ENCODE measurements around the gene EVC.
"Not testable (repeated sequence)": the region's sequence is repeated elsewhere in the genome, so short reads cannot be mapped to it uniquely, and the experiment has no call there.

Gene EVC

GRCh38 chr4:5824227-5824626, 113.2 kb downstream of the EVC start:
- Histone ChIP-seq H3K27ac (no peak overlapping the region), H3K9ac (ENCODE audit: insufficient read length) (no peak overlapping the region), H3K36me3 (ENCODE audit: insufficient read depth, low read length) (no peaks in the 10 kb centered on the region), H3K9me3 (ENCODE audit: low read depth, low read length) (no peaks in the 10 kb centered on the region), H3K4me3 (no peak overlapping the region)
- DNase-seq (ENCODE audit: low read depth, low spot score): no peak
- no peak for TF ChIP-seq POLR2AphosphoS5 (IDR thresholded peaks at IDR 0.05; ENCODE audit: borderline replicate concordance, low read depth, low read length)
- TF ChIP-seq EZH2 (IDR thresholded peaks at IDR 0.05): no peak
- TF ChIP-seq FOXP2 (optimal IDR thresholded peaks at IDR 0.05; ENCODE audit: control extremely low read depth, extremely low read length, insufficient read depth): no peak

DNA sequence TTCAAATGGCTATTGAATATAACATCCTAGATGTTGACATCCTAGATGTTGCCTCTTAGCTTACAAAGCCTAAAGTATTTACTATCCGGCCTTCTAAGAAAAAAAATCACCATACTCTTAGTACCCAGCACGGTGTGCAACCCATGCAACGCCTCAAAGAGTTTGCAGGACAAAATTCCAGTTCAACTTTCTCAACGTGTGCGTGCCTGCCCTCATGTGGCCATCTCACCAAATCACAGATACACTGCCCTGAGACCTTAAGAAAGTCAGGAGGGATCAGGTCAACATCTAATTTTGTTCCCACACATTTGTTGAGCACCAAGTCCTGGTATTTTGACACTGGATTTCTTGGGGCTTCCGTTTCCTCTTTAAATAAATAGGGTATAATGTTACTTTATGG, 113.6 kb downstream of the EVC start:
- no peaks in the 10 kb centered on the region for H3K36me3 ChIP-seq (ENCODE audit: insufficient read depth, low read length)
- DNase-seq (ENCODE audit: low read depth, low spot score): no peak
- H3K4me3 ChIP-seq: no peak overlapping the region
- H3K9me3 ChIP-seq (ENCODE audit: low read depth, low read length): no peaks in the 10 kb centered on the region
- H3K9ac ChIP-seq (ENCODE audit: insufficient read length): no peak overlapping the region
- H3K27ac ChIP-seq: no peak overlapping the region
- TF ChIP-seq FOXP2 (optimal IDR thresholded peaks at IDR 0.05; ENCODE audit: control extremely low read depth, extremely low read length, insufficient read depth) (no peak), POLR2AphosphoS5 (IDR thresholded peaks at IDR 0.05; ENCODE audit: borderline replicate concordance, low read depth, low read length) (no peak)

DNA sequence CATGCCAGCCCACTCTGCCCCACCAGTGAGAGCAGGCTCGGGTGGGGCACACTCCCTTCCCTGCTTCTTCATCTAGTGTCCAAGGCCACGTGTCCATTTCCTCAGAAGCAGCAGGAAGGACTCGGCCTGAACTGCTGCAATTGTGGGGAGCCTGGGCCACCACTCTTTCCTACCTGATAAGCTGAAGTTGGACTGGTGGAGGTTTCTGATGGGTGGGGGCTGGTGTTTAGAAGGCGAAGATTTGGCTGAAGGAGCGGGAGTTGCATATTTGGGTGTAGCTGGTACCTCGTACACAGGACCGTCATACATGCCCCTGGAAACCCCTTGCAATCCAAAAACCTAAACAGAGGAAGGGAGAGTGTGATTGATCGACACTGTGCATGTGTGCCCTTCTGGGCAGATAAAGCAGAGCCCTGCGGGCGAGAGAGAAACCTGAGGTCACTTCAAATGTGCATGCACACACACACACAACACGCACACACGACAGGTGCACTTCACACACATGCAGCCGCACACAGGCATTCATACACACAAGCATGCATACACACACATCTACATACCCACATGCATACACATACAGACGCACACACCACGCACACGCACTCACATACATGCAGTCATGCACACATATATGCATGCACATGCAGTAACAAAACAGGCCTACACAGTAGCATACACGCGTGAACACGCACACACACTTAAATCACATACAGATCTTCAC, 114.5 kb downstream of the EVC start:
- no peak for TF ChIP-seq EZH2 (IDR thresholded peaks at IDR 0.05)
- TF ChIP-seq FOXP2 (optimal IDR thresholded peaks at IDR 0.05; ENCODE audit: control extremely low read depth, extremely low read length, insufficient read depth): no peak
- TF ChIP-seq POLR2AphosphoS5 (IDR thresholded peaks at IDR 0.05; ENCODE audit: borderline replicate concordance, low read depth, low read length): no peak
- Histone ChIP-seq H3K4me3 (no peak overlapping the region), H3K27ac (no peak overlapping the region), H3K9me3 (ENCODE audit: low read depth, low read length) (no peaks in the 10 kb centered on the region), H3K36me3 (ENCODE audit: insufficient read depth, low read length) (no peaks in the 10 kb centered on the region), H3K9ac (ENCODE audit: insufficient read length) (no peak overlapping the region)
- DNase-seq (ENCODE audit: low read depth, low spot score): no peak

DNA sequence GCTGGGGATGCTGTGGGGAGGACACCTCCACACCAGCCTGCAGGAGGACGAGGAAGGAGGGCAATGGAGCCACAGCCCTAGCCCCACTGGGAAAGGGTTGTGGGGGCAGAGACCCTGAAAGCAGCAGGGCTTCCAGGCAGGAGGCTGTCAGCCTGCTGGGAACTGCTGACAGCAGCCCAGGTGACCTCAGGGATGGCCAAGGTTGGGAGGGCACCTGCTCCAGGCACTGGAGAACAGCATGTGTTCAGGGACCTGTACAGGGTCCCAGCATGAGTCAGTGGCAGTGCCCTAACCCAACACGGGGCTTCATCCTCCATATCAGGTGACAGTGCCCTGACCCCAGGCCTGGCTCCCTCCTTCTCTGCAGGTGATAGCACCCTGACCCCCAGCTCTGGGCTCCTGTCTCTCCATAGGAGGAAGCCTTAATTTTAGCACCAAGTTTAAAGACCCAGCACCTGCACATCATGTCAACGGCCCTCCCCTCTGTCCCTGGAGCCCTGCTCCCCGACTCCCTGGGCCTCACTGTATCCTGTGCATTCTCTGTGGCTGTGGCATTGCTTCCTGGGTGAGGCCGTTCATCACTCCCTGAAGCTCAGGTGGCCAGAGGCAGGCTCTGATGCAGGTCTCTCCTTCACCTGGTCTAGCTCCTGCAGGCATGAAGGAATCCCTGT, 115.6 kb downstream of the EVC start:
- Histone ChIP-seq H3K4me3 (no peak overlapping the region), H3K36me3 (ENCODE audit: insufficient read depth, low read length) (no peaks in the 10 kb centered on the region), H3K9ac (ENCODE audit: insufficient read length) (no peak overlapping the region), H3K27ac (no peak overlapping the region), H3K9me3 (ENCODE audit: low read depth, low read length) (no peaks in the 10 kb centered on the region)
- TF ChIP-seq POLR2AphosphoS5 (IDR thresholded peaks at IDR 0.05; ENCODE audit: borderline replicate concordance, low read depth, low read length) (no peak), FOXP2 (optimal IDR thresholded peaks at IDR 0.05; ENCODE audit: control extremely low read depth, extremely low read length, insufficient read depth) (no peak), EZH2 (IDR thresholded peaks at IDR 0.05) (no peak)
- DNase-seq (ENCODE audit: low read depth, low spot score): no peak

- no peak overlapping the region for H3K9ac ChIP-seq (ENCODE audit: insufficient read length)
- H3K9me3 ChIP-seq (ENCODE audit: low read depth, low read length): no peaks in the 10 kb centered on the region
- H3K27ac ChIP-seq: no peak overlapping the region
- H3K36me3 ChIP-seq (ENCODE audit: insufficient read depth, low read length): no peaks in the 10 kb centered on the region
- TF ChIP-seq EZH2 (IDR thresholded peaks at IDR 0.05): no peak
- no peak for TF ChIP-seq FOXP2 (optimal IDR thresholded peaks at IDR 0.05; ENCODE audit: control extremely low read depth, extremely low read length, insufficient read depth)
- no peak for TF ChIP-seq POLR2AphosphoS5 (IDR thresholded peaks at IDR 0.05; ENCODE audit: borderline replicate concordance, low read depth, low read length)
- H3K4me3 ChIP-seq: no peak overlapping the region
- DNase-seq (ENCODE audit: low read depth, low spot score): no peak
These were observed 116.4 kb downstream of the EVC start for GRCh38 chr4:5827108-5828004.

DNA sequence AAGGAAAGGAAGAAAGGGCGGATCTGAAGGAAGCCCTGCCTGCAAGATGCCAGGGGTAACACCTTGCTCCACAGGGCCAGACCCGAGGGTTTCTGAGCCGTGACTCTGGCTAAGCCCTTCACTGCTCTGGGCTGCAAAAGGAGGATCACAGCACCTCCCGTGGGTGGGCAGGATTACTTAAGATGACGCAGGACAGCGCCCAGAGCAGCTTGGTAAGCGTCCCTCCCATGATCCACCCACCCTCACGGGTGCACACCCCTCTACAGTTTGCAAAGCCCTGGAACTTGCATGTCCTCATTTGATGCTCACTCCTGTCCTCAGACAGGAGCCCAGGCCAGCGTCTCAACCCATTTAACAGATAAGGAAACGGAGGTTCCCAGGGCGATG, 117.0 kb downstream of the EVC start:
- Histone ChIP-seq H3K27ac (no peak overlapping the region), H3K9ac (ENCODE audit: insufficient read length) (no peak overlapping the region), H3K9me3 (ENCODE audit: low read depth, low read length) (no peaks in the 10 kb centered on the region), H3K4me3 (no peak overlapping the region), H3K36me3 (ENCODE audit: insufficient read depth, low read length) (no peaks in the 10 kb centered on the region)
- no peak for DNase-seq (ENCODE audit: low read depth, low spot score)
- TF ChIP-seq EZH2 (IDR thresholded peaks at IDR 0.05) (no peak), FOXP2 (optimal IDR thresholded peaks at IDR 0.05; ENCODE audit: control extremely low read depth, extremely low read length, insufficient read depth) (no peak), POLR2AphosphoS5 (IDR thresholded peaks at IDR 0.05; ENCODE audit: borderline replicate concordance, low read depth, low read length) (no peak)

DNA sequence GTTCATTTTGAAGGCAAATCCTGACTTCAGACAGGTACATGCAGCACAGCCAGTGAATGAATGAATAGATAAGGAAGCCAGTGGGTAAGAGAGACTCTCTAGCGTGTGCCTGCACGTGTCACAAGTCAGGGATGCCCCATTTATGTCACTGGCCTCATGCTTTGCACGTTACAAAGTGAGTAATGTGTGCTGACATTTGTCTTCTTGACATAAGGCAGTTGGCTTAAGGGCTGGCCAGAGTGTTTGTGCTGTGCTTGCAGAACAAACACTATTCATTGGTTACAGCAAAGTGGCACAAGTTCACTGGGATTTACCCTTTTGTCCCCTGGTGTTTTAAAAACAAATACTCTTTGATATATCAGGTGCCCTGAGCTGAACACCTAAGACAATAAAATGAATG, 125.9 kb downstream of the EVC start:
- Histone ChIP-seq H3K4me3 (no peak overlapping the region), H3K9me3 (ENCODE audit: low read depth, low read length) (no peaks in the 10 kb centered on the region), H3K9ac (ENCODE audit: insufficient read length) (no peak overlapping the region), H3K27ac (no peak overlapping the region), H3K36me3 (ENCODE audit: insufficient read depth, low read length) (no peaks in the 10 kb centered on the region)
- no peak for DNase-seq (ENCODE audit: low read depth, low spot score)
- TF ChIP-seq EZH2 (IDR thresholded peaks at IDR 0.05) (no peak), FOXP2 (optimal IDR thresholded peaks at IDR 0.05; ENCODE audit: control extremely low read depth, extremely low read length, insufficient read depth) (no peak), POLR2AphosphoS5 (IDR thresholded peaks at IDR 0.05; ENCODE audit: borderline replicate concordance, low read depth, low read length) (no peak)

DNA sequence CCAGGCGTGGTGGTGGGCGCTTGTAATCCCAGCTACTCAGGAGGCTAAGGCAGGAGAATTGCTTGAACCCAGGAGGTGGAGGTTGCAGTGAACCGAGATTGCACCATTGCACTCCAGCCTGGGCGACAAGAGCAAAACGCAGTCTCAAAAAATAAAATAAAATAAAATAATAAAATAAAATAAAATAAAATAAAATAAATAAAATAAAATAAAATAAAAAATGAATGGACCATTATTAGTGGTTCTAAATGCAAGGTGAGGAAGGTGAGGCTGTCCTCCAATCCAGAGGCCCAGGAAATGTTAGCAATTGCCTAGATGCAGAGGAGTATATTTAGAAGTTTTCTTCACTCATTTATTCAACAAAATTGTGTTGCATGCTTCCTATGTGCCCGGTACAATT, 126.5 kb downstream of the EVC start:
- not testable (repeated sequence) for H3K4me3 ChIP-seq; H3K27ac ChIP-seq; H3K9ac ChIP-seq (ENCODE audit: insufficient read length); H3K36me3 ChIP-seq (ENCODE audit: insufficient read depth, low read length); H3K9me3 ChIP-seq (ENCODE audit: low read depth, low read length); DNase-seq (ENCODE audit: low read depth, low spot score)
